Hepatocyte (in vitro differentiated cells): ENCODE results near the gene ONECUT3. TPM values are rescaled to one million over a fixed set of nuclear protein-coding genes. Genes with fewer than 3 reads are reported as not detected.

Experiments
- DNase-seq: peaks from one replicate; pipeline ENCODE4 v3.0.0-alpha.2; 2016; ENCODE audit warnings: low spot score
- H2AFZ ChIP-seq: fragments of 200-600 bp; sonication (generic); 2 replicates; pipeline ENCODE4 v1.6.0; 2016; ENCODE audit warnings: antibody characterized with exemption, mild to moderate bottlenecking
- H3K27ac ChIP-seq: fragments of 200-600 bp; sonication (generic); 2 replicates; pipeline ENCODE4 v1.5.1; 2016; ENCODE audit warnings: mild to moderate bottlenecking
- H3K27me3 ChIP-seq: fragments of 200-600 bp; sonication (generic); 2 replicates; pipeline ENCODE4 v1.6.1; 2016
- H3K36me3 ChIP-seq: fragments of 200-600 bp; sonication (generic); replicated peaks from 2 replicates; pipeline ENCODE4 v1.5.1; 2016; ENCODE audit warnings: low read depth; ENCODE audit not compliant: insufficient read depth
- H3K4me1 ChIP-seq: fragments of 200-600 bp; sonication (generic); 2 replicates; pipeline ENCODE4 v1.5.1; 2016; ENCODE audit warnings: mild to moderate bottlenecking, moderate library complexity; ENCODE audit not compliant: insufficient read depth
- H3K4me2 ChIP-seq: fragments of 200-600 bp; sonication (generic); 2 replicates; pipeline ENCODE4 v1.6.0; 2016
- H3K4me3 ChIP-seq: fragments of 200-600 bp; sonication (generic); 2 replicates; pipeline ENCODE4 v1.5.1; 2016; ENCODE audit warnings: mild to moderate bottlenecking
- H3K79me2 ChIP-seq: fragments of 200-600 bp; sonication (generic); 2 replicates; pipeline ENCODE4 v1.6.0; 2017; ENCODE audit warnings: mild to moderate bottlenecking
- H3K9me2 ChIP-seq: fragments of 200-600 bp; sonication (generic); replicated peaks from 2 replicates; pipeline ENCODE4 v1.6.0; 2017; ENCODE audit warnings: mild to moderate bottlenecking; ENCODE audit not compliant: insufficient read depth
- H3K9me3 ChIP-seq: fragments of 200-600 bp; sonication (generic); 2 replicates; pipeline ENCODE4 v1.5.1; 2016; ENCODE audit warnings: low read depth, mild to moderate bottlenecking
- H4K20me1 ChIP-seq: fragments of 200-600 bp; sonication (generic); 2 replicates; pipeline ENCODE4 v1.6.0; 2016; ENCODE audit warnings: mild to moderate bottlenecking; ENCODE audit not compliant: insufficient read depth, poor library complexity, severe bottlenecking
- CTCF ChIP-seq: fragments of 200-600 bp; sonication (generic); IDR thresholded peaks from 2 replicates; pipeline ENCODE4 v1.5.1; 2016; ENCODE audit warnings: antibody characterized with exemption, mild to moderate bottlenecking; ENCODE audit not compliant: poor library complexity
- EZH2 ChIP-seq: fragments of 200-600 bp; sonication (generic); IDR thresholded peaks from 2 replicates; pipeline ENCODE4 v1.6.1; 2016; ENCODE audit warnings: antibody characterized with exemption, mild to moderate bottlenecking, borderline replicate concordance
- EZH2phosphoT487 ChIP-seq: fragments of 200-600 bp; sonication (generic); IDR thresholded peaks from one replicate; pipeline ENCODE4 v1.6.1; 2018; ENCODE audit warnings: antibody characterized with exemption, mild to moderate bottlenecking, low read depth, moderate library complexity; ENCODE audit not compliant: unreplicated experiment, severe bottlenecking
- WGBS: methylation state at CpG from one replicate; pipeline ENCODE4 v1.1.6; 2016; ENCODE audit warnings: low lambda C conversion rate; ENCODE audit errors: missing lambda C conversion rate; 5-methylcytosine and 5-hydroxymethylcytosine counted together
- polyA plus RNA-seq: library from polyadenylated mRNA; unstranded; fragments of >200 nt; fragmentation: Nextera tagmentation; extraction: Ambion mirVana; gene quantifications from 2 replicates; pipeline ENCODE4 v1.2.1, GENCODE V29; 2016
- total RNA-seq: library from RNA; depleted of rRNA; stranded (reverse); fragments of >200 nt; gene quantifications from 2 replicates; pipeline ENCODE4 v1.2.3, GENCODE V29; 2014

Gene ONECUT3
- total and polyA plus RNA-seq, 2 experiments from 2014 or later = 0.03 to 0.06 TPM

- 69% methylated on average over 10 of the region's 10 CpGs for WGBS
- H3K4me2 ChIP-seq = no peak overlapping the region
These were observed 23.8 kb downstream of the ONECUT3 start for GRCh38 chr19:1777149-1777548.

GRCh38 chr19:1779574-1779973, 26.3 kb downstream of the ONECUT3 start:
- Histone ChIP-seq H3K9me3 (no peaks in the 10 kb centered on the region), H3K27me3 (peaks cover 60% of the 10 kb centered on the region), H3K4me3 (no peak overlapping the region), H3K9me2 (no peaks in the 10 kb centered on the region), H3K4me2 (no peak overlapping the region), H3K79me2 (no peaks in the 10 kb centered on the region), H4K20me1 (no peaks in the 10 kb centered on the region), H3K27ac (no peak overlapping the region), H2AFZ (no peak overlapping the region), H3K36me3 (no peaks in the 10 kb centered on the region), H3K4me1 (no peaks in the 10 kb centered on the region)
- 52% methylated on average over 12 of the region's 16 CpGs for WGBS
- TF ChIP-seq EZH2 (no peak), EZH2phosphoT487 (no peak), CTCF (no peak)
- DNase-seq = no peak

More at GRCh38 chr19:1777149-1777548, 23.8 kb downstream of the ONECUT3 start:
- no peaks in the 10 kb centered on the region for H3K79me2 ChIP-seq
- no peak overlapping the region for H3K4me3 ChIP-seq
- no peaks in the 10 kb centered on the region for H3K4me1 ChIP-seq
- TF ChIP-seq CTCF (no peak), EZH2phosphoT487 (no peak), EZH2 (no peak)
- peaks cover 77% of the 10 kb centered on the region for H3K27me3 ChIP-seq
- no peaks in the 10 kb centered on the region for H3K36me3 ChIP-seq
- H3K9me3 ChIP-seq = no peaks in the 10 kb centered on the region
- no peaks in the 10 kb centered on the region for H4K20me1 ChIP-seq
- DNase-seq = no peak
- no peak overlapping the region for H3K27ac ChIP-seq
- H2AFZ ChIP-seq = no peak overlapping the region
- no peaks in the 10 kb centered on the region for H3K9me2 ChIP-seq

- no peak overlapping the region for H3K4me2 ChIP-seq
- peaks cover 53% of the 10 kb centered on the region for H3K27me3 ChIP-seq
- no peaks in the 10 kb centered on the region for H3K9me3 ChIP-seq
- H3K4me3 ChIP-seq = no peak overlapping the region
- no peaks in the 10 kb centered on the region for H4K20me1 ChIP-seq
- H3K4me1 ChIP-seq = no peaks in the 10 kb centered on the region
- no peaks in the 10 kb centered on the region for H3K36me3 ChIP-seq
- no peak overlapping the region for H3K27ac ChIP-seq
- DNase-seq = no peak
- WGBS = 59% methylated on average over 13 of the region's 14 CpGs
- no peaks in the 10 kb centered on the region for H3K9me2 ChIP-seq
- no peaks in the 10 kb centered on the region for H3K79me2 ChIP-seq
- no peak overlapping the region for H2AFZ ChIP-seq
- no peak for TF ChIP-seq CTCF
- no peak for TF ChIP-seq EZH2
- TF ChIP-seq EZH2phosphoT487 = no peak
These were observed 27.1 kb downstream of the ONECUT3 start for GRCh38 chr19:1780272-1780958.
